Measurements from ENCODE around the gene TMEM156. TPM values are rescaled to one million over a fixed set of nuclear protein-coding genes. Genes with fewer than 3 reads are reported as not detected.

Gene TMEM156
- total and polyA plus RNA-seq, 10 of the 15 experiments (the other 5 are each of a cell fraction or from before 2014, with no cell fraction given): 20.8 to 48.3 (median 32.7) TPM

- TF ChIP-seq HSF1 (IDR thresholded peaks at IDR 0.05; ENCODE audit: low read depth, low read length): no peak
- TF ChIP-seq KLF5 (IDR thresholded peaks at IDR 0.05; ENCODE audit: partially characterized antibody): no peak
- TF ChIP-seq USF1 (IDR thresholded peaks at IDR 0.05; ENCODE audit: borderline replicate concordance, extremely low read length, insufficient read depth, low read depth, low read length): no peak
- no peak for TF ChIP-seq SPI1 (IDR thresholded peaks at IDR 0.05; ENCODE audit: borderline replicate concordance, insufficient read depth, low read depth, low read length)
- no peak for TF ChIP-seq SUPT20H (IDR thresholded peaks at IDR 0.05; ENCODE audit: borderline replicate concordance, control insufficient read depth, low read depth, low read length)
- no peak for TF ChIP-seq RBBP5 (conservative IDR thresholded peaks at IDR 0.05)
- peak in 1 of 3 experiments; percentile 23; a peak in 1 of 6 replicates for TF ChIP-seq CTCF (IDR thresholded peaks at IDR 0.05 in 2 of 3, conservative IDR thresholded peaks at IDR 0.05 in 1 of 3; ENCODE audit: control insufficient read depth in 2 of 3, extremely low read depth in 1 of 3, insufficient read depth in 1 of 3, low read depth in 3 of 3, low read length in 3 of 3)
- no peak for TF ChIP-seq ZBTB33 (IDR thresholded peaks at IDR 0.05)
- TF ChIP-seq RELB (IDR thresholded peaks at IDR 0.05; ENCODE audit: low read depth): peak; percentile 95
- no peak for TF ChIP-seq ZNF274 (IDR thresholded peaks at IDR 0.05; ENCODE audit: insufficient read depth, insufficient read length)
- TF ChIP-seq ZSCAN29 (IDR thresholded peaks at IDR 0.05): no peak
- TF ChIP-seq E4F1 (IDR thresholded peaks at IDR 0.05; ENCODE audit: borderline replicate concordance, partially characterized antibody): no peak
- TF ChIP-seq YBX1 (IDR thresholded peaks at IDR 0.05): no peak
- no peak for TF ChIP-seq SKIL (IDR thresholded peaks at IDR 0.05; ENCODE audit: low read depth, poor library complexity, severe bottlenecking)
- no peak for TF ChIP-seq STAT3 (IDR thresholded peaks at IDR 0.05; ENCODE audit: low read depth, low read length)
- no peak for TF ChIP-seq JUNB (IDR thresholded peaks at IDR 0.05)
Observed at GRCh38 chr4:39044364-39044955, 12.3 kb upstream of the TMEM156 start (continued).

Data from GM12878 (cell line).